ENCODE data around the gene PSEN2. TPM values are rescaled to one million over a fixed set of nuclear protein-coding genes. Genes with fewer than 3 reads are reported as not detected.

The PSEN2 gene
- total and polyA plus RNA-seq, 5 donors from 2014 or later: 1.8 to 3.7 (median 3.4) TPM

DNA sequence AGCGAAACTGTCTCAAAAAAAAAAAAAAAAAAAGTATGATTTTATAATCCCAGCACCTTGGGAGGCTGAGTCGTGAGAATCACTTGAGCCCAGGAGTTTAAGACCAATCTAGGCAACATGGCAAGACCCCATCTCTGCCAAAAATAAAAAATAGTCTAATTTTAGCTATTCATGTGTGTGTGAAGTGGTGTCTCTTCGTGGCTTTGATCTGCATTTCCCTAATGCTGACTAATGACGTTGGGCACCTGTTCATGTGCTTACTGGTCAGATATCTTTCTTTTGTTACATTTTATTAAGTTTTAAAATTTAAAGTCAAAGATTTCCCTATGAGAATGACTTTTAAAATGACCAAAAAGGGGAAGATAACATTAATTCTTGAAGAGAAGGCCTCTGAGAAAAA lies 31.0 kb downstream of the PSEN2 start:
- H3K27me3 ChIP-seq (ENCODE audit: control insufficient read depth, insufficient read depth, low read length): no peaks in the 10 kb centered on the region
- no peak overlapping the region for H3K27ac ChIP-seq (ENCODE audit: insufficient read depth, low read length, poor library complexity, severe bottlenecking)
- H3K27me3 Mint-ChIP-seq: no peaks in the 10 kb centered on the region
- DNase-seq (no peak), ATAC-seq (ENCODE audit: low read depth in 2 of 2) (no peak)
- H3K9me3 Mint-ChIP-seq: peaks cover 0 to 1% (median 0%) of the 10 kb centered on the region in 7 donors
- no peaks in the 10 kb centered on the region for H3K36me3 Mint-ChIP-seq
- H3K4me3 ChIP-seq (ENCODE audit: low read depth, low read length): no peak overlapping the region
- no peak overlapping the region for H3K4me3 Mint-ChIP-seq
- H3K27ac Mint-ChIP-seq: no peak overlapping the region
- no peaks in the 10 kb centered on the region for H3K9me3 ChIP-seq (ENCODE audit: control insufficient read depth in 2 of 2, low read length in 2 of 2)
- no peaks in the 10 kb centered on the region for H3K4me1 Mint-ChIP-seq
- H3K36me3 ChIP-seq (ENCODE audit: control insufficient read depth, insufficient read depth, low read length): no peaks in the 10 kb centered on the region
- H3K4me1 ChIP-seq (ENCODE audit: control insufficient read depth, insufficient read depth, low read length, poor library complexity, severe bottlenecking): no peaks in the 10 kb centered on the region

DNA sequence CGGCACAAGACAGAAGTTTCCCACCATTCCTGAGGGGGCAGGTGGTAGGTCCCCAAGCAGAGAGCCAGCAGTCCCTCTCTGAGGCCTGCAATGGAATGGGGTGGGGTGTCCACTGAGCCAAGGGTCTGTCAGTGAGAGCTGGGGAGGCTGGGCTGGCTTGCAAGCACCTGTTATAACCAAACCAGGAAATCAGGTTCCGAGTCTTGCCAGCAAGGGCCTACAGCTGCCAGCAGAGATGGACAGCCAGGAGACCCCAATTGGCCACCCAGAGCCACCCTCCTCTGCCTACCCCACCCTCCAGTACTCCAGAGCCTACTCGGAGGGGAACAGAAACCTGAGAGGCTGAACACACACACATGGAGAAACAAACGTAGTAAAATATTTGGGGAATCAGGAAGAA lies 32.2 kb downstream of the PSEN2 start:
- no peaks in the 10 kb centered on the region for H3K27me3 Mint-ChIP-seq
- Histone ChIP-seq H3K27ac (ENCODE audit: insufficient read depth, low read length, poor library complexity, severe bottlenecking) (no peak overlapping the region), H3K4me1 (ENCODE audit: control insufficient read depth, insufficient read depth, low read length, poor library complexity, severe bottlenecking) (no peaks in the 10 kb centered on the region), H3K4me3 (ENCODE audit: low read depth, low read length) (no peak overlapping the region), H3K9me3 (ENCODE audit: control insufficient read depth in 2 of 2, low read length in 2 of 2) (no peaks in the 10 kb centered on the region), H3K27me3 (ENCODE audit: control insufficient read depth, insufficient read depth, low read length) (no peaks in the 10 kb centered on the region), H3K36me3 (ENCODE audit: control insufficient read depth, insufficient read depth, low read length) (no peaks in the 10 kb centered on the region)
- ATAC-seq (ENCODE audit: low read depth in 2 of 2) (no peak), DNase-seq (no peak)
- no peaks in the 10 kb centered on the region for H3K36me3 Mint-ChIP-seq
- peaks cover 0 to 1% (median 0%) of the 10 kb centered on the region in 7 donors for H3K9me3 Mint-ChIP-seq
- H3K4me1 Mint-ChIP-seq: no peaks in the 10 kb centered on the region
- H3K27ac Mint-ChIP-seq: no peak overlapping the region
- H3K4me3 Mint-ChIP-seq: no peak overlapping the region

DNA sequence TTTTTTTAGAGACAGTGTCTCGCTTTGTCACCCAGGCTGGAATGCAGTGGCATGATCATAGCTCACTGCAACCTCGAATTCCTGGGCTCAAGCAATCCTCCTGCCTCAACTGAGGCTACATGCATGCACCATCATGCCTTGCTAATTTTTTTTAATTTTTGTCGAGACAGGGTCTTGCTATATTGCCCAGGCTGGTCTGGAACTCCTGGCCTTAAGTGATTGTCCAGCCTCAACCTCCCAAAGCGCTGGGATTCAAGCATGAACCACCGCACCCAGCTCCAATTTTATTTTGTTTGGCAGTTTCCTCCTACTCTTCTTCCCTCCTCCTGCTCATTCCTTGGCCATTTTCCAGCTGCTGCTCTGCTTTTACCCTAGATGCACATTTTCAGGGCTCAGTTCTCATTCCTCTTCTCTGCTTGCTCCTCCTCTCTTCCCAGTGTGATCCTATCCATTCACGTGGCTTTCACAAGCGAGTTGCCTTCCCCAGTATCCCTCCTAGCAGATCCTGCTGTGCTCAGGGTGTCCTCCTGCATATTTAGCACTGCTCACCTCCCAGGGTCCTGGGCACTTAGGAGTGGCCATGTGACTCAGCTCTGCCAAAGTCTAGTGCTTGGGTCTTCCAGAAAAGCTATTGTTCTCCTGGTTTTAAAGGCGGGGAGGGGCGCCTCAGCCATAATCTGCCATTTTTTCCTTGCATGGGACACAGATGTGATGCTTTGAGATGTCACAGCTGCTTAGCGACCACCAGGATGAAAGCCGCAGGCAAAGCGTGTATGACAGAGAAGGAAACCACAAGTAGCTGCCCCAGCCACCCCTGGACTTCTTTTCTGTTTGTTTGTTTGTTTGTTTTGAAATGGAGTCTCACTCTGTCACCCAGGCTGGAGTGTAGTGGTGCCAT lies 33.7 kb downstream of the PSEN2 start:
- no peak for ATAC-seq (ENCODE audit: low read depth in 2 of 2)
- H3K9me3 ChIP-seq (ENCODE audit: control insufficient read depth in 2 of 2, low read length in 2 of 2): no peaks in the 10 kb centered on the region
- H3K4me3 ChIP-seq (ENCODE audit: low read depth, low read length): no peak overlapping the region
- H3K27me3 ChIP-seq (ENCODE audit: control insufficient read depth, insufficient read depth, low read length): no peaks in the 10 kb centered on the region
- no peaks in the 10 kb centered on the region for H3K27me3 Mint-ChIP-seq
- no peak overlapping the region for H3K4me3 Mint-ChIP-seq
- peak overlapping the region in 1 of 3 donors; percentile 3 for H3K27ac Mint-ChIP-seq
- peaks cover 0 to 1% (median 0%) of the 10 kb centered on the region in 7 donors for H3K9me3 Mint-ChIP-seq
- no peaks in the 10 kb centered on the region for H3K4me1 Mint-ChIP-seq
- H3K36me3 ChIP-seq (ENCODE audit: control insufficient read depth, insufficient read depth, low read length): no peaks in the 10 kb centered on the region
- H3K4me1 ChIP-seq (ENCODE audit: control insufficient read depth, insufficient read depth, low read length, poor library complexity, severe bottlenecking): no peaks in the 10 kb centered on the region
- no peak overlapping the region for H3K27ac ChIP-seq (ENCODE audit: insufficient read depth, low read length, poor library complexity, severe bottlenecking)
- H3K36me3 Mint-ChIP-seq: no peaks in the 10 kb centered on the region
- DNase-seq: no peak

DNA sequence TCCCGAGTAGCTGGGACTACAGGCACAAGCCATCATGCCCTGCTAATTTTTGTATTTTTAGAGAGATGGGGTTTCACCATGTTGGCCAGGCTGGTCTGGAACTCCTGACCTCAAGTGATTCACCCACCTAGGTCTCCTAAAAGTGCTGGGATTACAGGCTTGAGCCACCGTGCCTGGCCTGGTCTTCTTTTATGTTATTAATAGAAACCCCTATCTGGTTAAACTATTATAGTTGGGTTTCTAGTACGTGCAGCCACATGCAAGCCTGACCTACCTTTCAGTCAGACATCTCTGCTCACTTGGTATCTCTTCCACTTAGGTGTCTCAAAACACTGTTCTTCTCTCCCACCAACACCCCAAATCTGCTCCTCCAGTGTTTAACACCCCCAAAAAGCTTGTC lies 34.4 kb downstream of the PSEN2 start:
- Histone ChIP-seq H3K27me3 (ENCODE audit: control insufficient read depth, insufficient read depth, low read length) (no peaks in the 10 kb centered on the region), H3K9me3 (ENCODE audit: control insufficient read depth in 2 of 2, low read length in 2 of 2) (no peaks in the 10 kb centered on the region), H3K36me3 (ENCODE audit: control insufficient read depth, insufficient read depth, low read length) (no peaks in the 10 kb centered on the region), H3K4me1 (ENCODE audit: control insufficient read depth, insufficient read depth, low read length, poor library complexity, severe bottlenecking) (no peaks in the 10 kb centered on the region), H3K4me3 (ENCODE audit: low read depth, low read length) (no peak overlapping the region), H3K27ac (ENCODE audit: insufficient read depth, low read length, poor library complexity, severe bottlenecking) (no peak overlapping the region)
- Mint-ChIP-seq H3K4me1 (no peaks in the 10 kb centered on the region), H3K27ac (no peak overlapping the region), H3K9me3 (peaks cover 0 to 1% (median 0%) of the 10 kb centered on the region in 7 donors), H3K4me3 (no peak overlapping the region), H3K27me3 (no peaks in the 10 kb centered on the region), H3K36me3 (peaks cover under 1% of the 10 kb centered on the region)
- DNase-seq: no peak
- no peak for ATAC-seq (ENCODE audit: low read depth in 2 of 2)

DNA sequence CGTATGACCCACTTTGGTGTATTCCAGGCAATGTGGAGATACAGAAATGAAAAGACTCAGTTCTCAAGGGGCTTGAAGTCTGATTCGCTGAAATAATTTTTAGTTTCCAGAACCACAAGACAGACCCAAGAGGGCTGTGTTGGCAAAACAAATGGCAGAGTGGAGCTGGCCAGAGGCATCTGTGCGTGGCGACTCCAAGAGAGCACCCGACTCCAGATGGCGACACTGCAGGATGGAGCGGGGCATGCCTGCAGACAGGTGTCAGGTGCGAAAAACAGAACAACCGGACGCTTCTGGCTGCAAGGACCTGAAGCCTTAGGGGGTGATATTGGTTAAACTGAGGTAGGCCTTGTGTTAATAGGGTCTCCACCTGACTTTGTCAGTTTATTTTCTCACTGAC lies 38.0 kb downstream of the PSEN2 start:
- Histone ChIP-seq H3K36me3 (ENCODE audit: control insufficient read depth, insufficient read depth, low read length) (no peaks in the 10 kb centered on the region), H3K4me3 (ENCODE audit: low read depth, low read length) (no peak overlapping the region), H3K27ac (ENCODE audit: insufficient read depth, low read length, poor library complexity, severe bottlenecking) (no peak overlapping the region), H3K9me3 (ENCODE audit: control insufficient read depth in 2 of 2, low read length in 2 of 2) (no peaks in the 10 kb centered on the region), H3K27me3 (ENCODE audit: control insufficient read depth, insufficient read depth, low read length) (no peaks in the 10 kb centered on the region), H3K4me1 (ENCODE audit: control insufficient read depth, insufficient read depth, low read length, poor library complexity, severe bottlenecking) (no peaks in the 10 kb centered on the region)
- DNase-seq (no peak), ATAC-seq (ENCODE audit: low read depth in 2 of 2) (no peak)
- Mint-ChIP-seq H3K27me3 (no peaks in the 10 kb centered on the region), H3K27ac (no peak overlapping the region), H3K36me3 (peaks cover 3% of the 10 kb centered on the region), H3K4me3 (no peak overlapping the region), H3K9me3 (no peaks in the 10 kb centered on the region), H3K4me1 (peaks cover 0 to 3% (median 0%) of the 10 kb centered on the region in 4 donors)

DNA sequence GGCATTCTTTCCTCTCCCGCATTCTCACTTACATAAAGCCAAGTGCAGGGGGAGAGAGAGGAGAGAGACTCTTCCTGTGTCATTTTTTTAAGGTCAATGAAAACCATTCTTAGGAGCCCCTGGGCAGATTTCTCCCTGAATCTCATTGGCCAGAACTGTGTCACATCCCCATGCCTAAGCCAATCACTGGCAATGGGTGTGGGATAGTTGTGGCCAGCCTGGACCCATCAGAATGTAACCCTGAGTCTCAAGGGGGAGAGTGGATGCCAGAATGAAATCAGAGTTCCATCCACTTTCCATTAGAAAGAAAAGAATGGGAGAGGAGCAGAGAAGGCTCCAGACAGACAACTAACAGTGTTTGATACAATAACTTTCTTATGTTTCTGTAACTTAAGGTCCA lies 38.5 kb downstream of the PSEN2 start:
- H3K4me1 Mint-ChIP-seq: peaks cover 0 to 3% (median 0%) of the 10 kb centered on the region in 4 donors
- no peaks in the 10 kb centered on the region for H3K27me3 Mint-ChIP-seq
- peaks cover 3% of the 10 kb centered on the region for H3K36me3 Mint-ChIP-seq
- ATAC-seq (ENCODE audit: low read depth in 2 of 2): no peak
- Histone ChIP-seq H3K4me3 (ENCODE audit: low read depth, low read length) (no peak overlapping the region), H3K4me1 (ENCODE audit: control insufficient read depth, insufficient read depth, low read length, poor library complexity, severe bottlenecking) (no peaks in the 10 kb centered on the region), H3K9me3 (ENCODE audit: control insufficient read depth in 2 of 2, low read length in 2 of 2) (no peaks in the 10 kb centered on the region), H3K36me3 (ENCODE audit: control insufficient read depth, insufficient read depth, low read length) (no peaks in the 10 kb centered on the region), H3K27me3 (ENCODE audit: control insufficient read depth, insufficient read depth, low read length) (no peaks in the 10 kb centered on the region), H3K27ac (ENCODE audit: insufficient read depth, low read length, poor library complexity, severe bottlenecking) (no peak overlapping the region)
- DNase-seq: no peak
- no peaks in the 10 kb centered on the region for H3K9me3 Mint-ChIP-seq
- no peak overlapping the region for H3K27ac Mint-ChIP-seq
- H3K4me3 Mint-ChIP-seq: no peak overlapping the region

DNA sequence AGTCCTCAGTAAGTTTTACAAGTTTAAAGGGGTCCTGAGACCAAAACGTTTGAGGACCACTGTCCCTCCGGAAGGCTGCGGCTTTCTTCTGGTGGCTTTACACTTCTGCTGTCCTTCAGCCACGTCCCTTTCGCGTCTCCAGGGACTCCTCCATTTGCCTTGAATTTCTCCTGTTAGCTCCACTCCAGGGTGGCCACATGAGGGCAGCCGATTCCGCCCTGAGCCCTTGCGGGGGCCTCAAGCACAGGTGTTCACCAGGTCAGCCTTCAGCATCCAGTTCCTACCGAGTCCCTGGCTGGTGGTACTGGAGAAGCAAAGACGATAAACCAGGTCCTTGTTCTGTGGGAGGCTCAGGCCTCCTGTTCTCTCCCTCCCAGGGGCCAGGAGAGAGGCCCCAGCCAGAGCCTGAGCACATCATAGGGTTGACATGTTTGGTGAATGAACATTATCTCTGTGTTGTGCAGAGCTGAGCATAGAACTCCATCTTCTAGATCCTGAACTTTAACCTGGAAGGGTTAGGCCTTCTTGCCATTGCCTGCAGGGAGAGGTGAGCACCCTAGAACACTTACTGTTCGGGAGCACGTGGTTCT lies 42.3 kb downstream of the PSEN2 start:
- H3K27me3 Mint-ChIP-seq: no peaks in the 10 kb centered on the region
- DNase-seq: peak; percentile 9 to 58 (median 38)
- peak overlapping the region in 1 of 3 donors; percentile 46 for H3K27ac Mint-ChIP-seq
- Histone ChIP-seq H3K27ac (ENCODE audit: insufficient read depth, low read length, poor library complexity, severe bottlenecking) (no peak overlapping the region), H3K27me3 (ENCODE audit: control insufficient read depth, insufficient read depth, low read length) (no peaks in the 10 kb centered on the region), H3K4me1 (ENCODE audit: control insufficient read depth, insufficient read depth, low read length, poor library complexity, severe bottlenecking) (no peaks in the 10 kb centered on the region), H3K4me3 (ENCODE audit: low read depth, low read length) (no peak overlapping the region), H3K36me3 (ENCODE audit: control insufficient read depth, insufficient read depth, low read length) (no peaks in the 10 kb centered on the region), H3K9me3 (ENCODE audit: control insufficient read depth in 2 of 2, low read length in 2 of 2) (no peaks in the 10 kb centered on the region)
- no peak overlapping the region for H3K4me3 Mint-ChIP-seq
- peak; percentile 53 to 57 for ATAC-seq (ENCODE audit: low read depth in 2 of 2)
- no peaks in the 10 kb centered on the region for H3K9me3 Mint-ChIP-seq
- H3K4me1 Mint-ChIP-seq: peaks cover 0 to 9% (median 0%) of the 10 kb centered on the region in 4 donors
- H3K36me3 Mint-ChIP-seq: peaks cover 3% of the 10 kb centered on the region

DNA sequence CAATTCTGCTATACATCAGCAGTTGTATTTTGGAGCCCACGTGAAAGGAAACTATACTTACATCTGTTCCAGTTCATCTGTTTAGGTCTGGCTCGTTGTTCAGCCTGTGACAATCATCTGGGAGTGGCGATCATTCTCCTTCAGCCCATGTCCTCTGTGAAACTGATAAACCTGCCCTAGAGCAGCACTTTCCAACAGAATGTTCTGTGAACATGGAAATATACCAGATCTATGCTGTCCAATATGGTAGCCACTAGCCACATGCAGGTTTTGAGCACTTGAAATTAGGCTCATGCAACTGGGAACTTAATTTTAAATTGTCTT lies 45.2 kb downstream of the PSEN2 start:
- no peaks in the 10 kb centered on the region for H3K27me3 ChIP-seq (ENCODE audit: control insufficient read depth, insufficient read depth, low read length)
- ATAC-seq (ENCODE audit: low read depth in 2 of 2) (no peak), DNase-seq (no peak)
- Mint-ChIP-seq H3K4me3 (no peak overlapping the region), H3K27ac (peak overlapping the region in 1 of 3 donors; percentile 41), H3K9me3 (no peaks in the 10 kb centered on the region), H3K36me3 (no peaks in the 10 kb centered on the region), H3K27me3 (no peaks in the 10 kb centered on the region), H3K4me1 (peaks cover 0 to 9% (median 0%) of the 10 kb centered on the region in 4 donors)
- H3K9me3 ChIP-seq (ENCODE audit: control insufficient read depth in 2 of 2, low read length in 2 of 2): no peaks in the 10 kb centered on the region
- no peak overlapping the region for H3K27ac ChIP-seq (ENCODE audit: insufficient read depth, low read length, poor library complexity, severe bottlenecking)
- no peaks in the 10 kb centered on the region for H3K4me1 ChIP-seq (ENCODE audit: control insufficient read depth, insufficient read depth, low read length, poor library complexity, severe bottlenecking)
- no peak overlapping the region for H3K4me3 ChIP-seq (ENCODE audit: low read depth, low read length)
- H3K36me3 ChIP-seq (ENCODE audit: control insufficient read depth, insufficient read depth, low read length): no peaks in the 10 kb centered on the region
